Measurements from ENCODE around the gene BCL7A. TPM values are rescaled to one million over a fixed set of nuclear protein-coding genes. Genes with fewer than 3 reads are reported as not detected.

The BCL7A gene
- total RNA-seq, 1 donor from 2014 or later: 11.4 TPM

DNA sequence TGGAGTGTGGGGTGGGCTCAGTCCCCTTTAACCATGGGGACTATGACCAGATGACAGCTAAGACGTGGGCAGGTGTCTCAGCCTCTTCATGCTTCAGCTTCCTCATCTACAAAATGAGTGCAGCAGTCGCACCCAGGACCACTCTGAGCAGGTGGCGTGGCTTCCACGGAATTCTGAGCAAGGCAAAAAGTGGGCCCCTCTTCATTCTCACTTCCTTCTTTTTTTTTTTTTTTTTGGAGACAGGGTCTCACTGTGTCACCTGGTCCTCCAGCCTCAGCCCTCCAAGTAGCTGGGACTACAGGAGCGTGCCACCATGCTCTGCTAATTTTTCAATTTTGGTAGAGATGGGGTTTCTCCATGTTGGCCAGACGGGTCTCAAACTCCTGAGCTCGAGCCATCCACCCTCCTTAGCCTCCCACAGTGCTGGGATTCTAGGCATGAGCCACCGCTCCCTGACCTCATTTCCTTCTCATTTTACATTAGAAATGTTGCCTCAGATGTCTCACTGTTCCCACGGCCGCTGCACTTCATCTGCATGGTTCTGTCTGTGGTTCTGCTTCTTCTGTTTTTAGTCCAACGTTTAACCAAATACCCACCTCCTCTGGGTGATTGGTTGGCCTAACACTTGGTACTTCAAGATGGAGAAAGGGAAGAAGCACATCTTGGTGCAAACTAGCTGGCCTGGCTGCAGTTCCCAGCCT, 41.3 kb upstream of the BCL7A start:
- Histone ChIP-seq H3K9me3 (no peaks in the 10 kb centered on the region), H3K36me3 (no peaks in the 10 kb centered on the region), H3K27me3 (no peaks in the 10 kb centered on the region), H3K4me3 (no peak overlapping the region), H3K4me1 (no peaks in the 10 kb centered on the region), H3K27ac (no peak overlapping the region)
- ATAC-seq (peak; percentile 79), DNase-seq (no peak)
- intact Hi-C loops (cut with DNase I): no loop called here
- no peak for TF ChIP-seq CTCF (IDR thresholded peaks at IDR 0.05)

- ATAC-seq (no peak), DNase-seq (no peak)
- Histone ChIP-seq H3K27ac (no peak overlapping the region), H3K4me1 (no peaks in the 10 kb centered on the region), H3K9me3 (no peaks in the 10 kb centered on the region), H3K36me3 (no peaks in the 10 kb centered on the region), H3K27me3 (no peaks in the 10 kb centered on the region), H3K4me3 (no peak overlapping the region)
- no peak for TF ChIP-seq CTCF (IDR thresholded peaks at IDR 0.05)
- intact Hi-C loops (cut with DNase I): no loop called here
Measured at GRCh38 chr12:121980892-121981272, 40.8 kb upstream of the BCL7A start.

- Histone ChIP-seq H3K36me3 (no peaks in the 10 kb centered on the region), H3K4me3 (no peak overlapping the region), H3K27me3 (no peaks in the 10 kb centered on the region), H3K4me1 (no peaks in the 10 kb centered on the region), H3K27ac (no peak overlapping the region), H3K9me3 (no peaks in the 10 kb centered on the region)
- no peak for TF ChIP-seq CTCF (IDR thresholded peaks at IDR 0.05)
- DNase-seq (no peak), ATAC-seq (no peak)
- intact Hi-C loops (cut with DNase I): no loop called here
Measured at GRCh38 chr12:121981456-121981855, 40.2 kb upstream of the BCL7A start.

- Histone ChIP-seq H3K27me3 (no peaks in the 10 kb centered on the region), H3K27ac (no peak overlapping the region), H3K9me3 (no peaks in the 10 kb centered on the region), H3K4me3 (no peak overlapping the region), H3K36me3 (no peaks in the 10 kb centered on the region), H3K4me1 (no peaks in the 10 kb centered on the region)
- intact Hi-C loops (cut with DNase I): no loop called here
- TF ChIP-seq CTCF (IDR thresholded peaks at IDR 0.05): no peak
- DNase-seq (no peak), ATAC-seq (no peak)
Measured at GRCh38 chr12:121982950-121983349, 38.7 kb upstream of the BCL7A start.

- Histone ChIP-seq H3K27ac (no peak overlapping the region), H3K36me3 (no peaks in the 10 kb centered on the region), H3K4me1 (no peaks in the 10 kb centered on the region), H3K9me3 (no peaks in the 10 kb centered on the region), H3K4me3 (no peak overlapping the region), H3K27me3 (no peaks in the 10 kb centered on the region)
- intact Hi-C loops (cut with DNase I): no loop called here
- ATAC-seq (no peak), DNase-seq (no peak)
- TF ChIP-seq CTCF (IDR thresholded peaks at IDR 0.05): no peak
Measured at GRCh38 chr12:121983536-121984210, 38.0 kb upstream of the BCL7A start.

All from upper lobe of right lung (tissue), 1 donor.